Right lobe of liver (tissue), 6 donors: ENCODE measurements around the gene MNX1. TPM values are rescaled to one million over a fixed set of nuclear protein-coding genes. Genes with fewer than 3 reads are reported as not detected.

Experiments
- ATAC-seq, 4 donors: fragments of 200-7000 bp; cut with Tn5 transposase; one replicate each; pipeline ENCODE4 v1.9.1; 2020; ENCODE audit warnings: mild to moderate bottlenecking in 4 of 4, moderate library complexity in 4 of 4
- DNase-seq, 3 donors: peaks; one replicate each; pipeline ENCODE4 v3.0.0-alpha.2; 2020
- H3K27ac ChIP-seq, 3 donors: fragments of 200-600 bp; one replicate each; pipeline ENCODE4 v1.8.0; 2022
- H3K27me3 ChIP-seq, 2 donors: fragments of 200-600 bp; one replicate each; pipeline ENCODE4 v1.8.0; 2022
- H3K36me3 ChIP-seq, 4 donors: fragments of 200-600 bp; sonication (generic) in 1 of 4; one replicate each; pipeline versions ENCODE4 v1.5.1 to v1.8.0; 2017 to 2022; ENCODE audit warnings: control low read depth in 1 of 4
- H3K4me1 ChIP-seq, 4 donors: fragments of 200-600 bp; sonication (generic) in 1 of 4; one replicate each; pipeline versions ENCODE4 v1.5.1 to v1.8.0; 2017 to 2022; ENCODE audit warnings: control low read depth in 1 of 4
- H3K4me3 ChIP-seq, 3 donors: fragments of 200-600 bp; one replicate each; pipeline ENCODE4 v1.8.0; 2022
- H3K9me3 ChIP-seq, 4 donors: fragments of 200-600 bp; sonication (generic) in 1 of 4; one replicate each; pipeline versions ENCODE4 v1.5.1 to v1.8.0; 2017 to 2022; ENCODE audit warnings: control low read depth in 1 of 4
- CTCF ChIP-seq, 4 donors: fragments of 200-600 bp in 3 of 4; fragments of 450-650 bp in 1 of 4; IDR thresholded peaks; one replicate each; pipeline versions ENCODE4 v1.5.1 to v1.8.0; 2016 to 2022; ENCODE audit warnings: antibody characterized with exemption in 4 of 4, mild to moderate bottlenecking in 2 of 4
- POLR2A ChIP-seq: fragments of 450-650 bp; IDR thresholded peaks from one replicate; pipeline ENCODE4 v1.6.1; 2017; ENCODE audit warnings: antibody characterized with exemption, mild to moderate bottlenecking
- WGBS: methylation state at CpG from one replicate; pipeline ENCODE4 v1.1.6; 2018; ENCODE audit warnings: low coverage, low lambda C conversion rate; ENCODE audit not compliant: insufficient coverage; ENCODE audit errors: missing lambda C conversion rate; 5-methylcytosine and 5-hydroxymethylcytosine counted together
- intact Hi-C, 2 donors: fragments of 100-400 bp; cut with DNase I; formaldehyde crosslinking; loops; one replicate each; pipeline versions ENCODE4 v1.11.2 to v1.14.1; 2022
- total RNA-seq, 6 experiments: library from RNA; depleted of rRNA in 2 of 6; stranded (reverse); fragments of >200 nt in 2 of 6; fragmentation: NEBNext Ultra II Directional in 3 of 6; extraction: Animal tissue kit (Norgen Biotek cat#: 25700) in 3 of 6; gene quantifications; one replicate each; pipeline versions ENCODE4 v1.1.0 to v1.2.4, GENCODE V29; 2016 to 2023
- donor health status: DM: no; HTN: yes; CAD: no.
- donor health status: DM: no; HTN: no; CAD: no.
- donor health status: DM: no; HTN: no; CAD: no.
- donor health status: DM: no; HTN: yes; CAD: no.
- donor health status: DM: no; HTN: yes; CAD: no.

MNX1 gene
- total RNA-seq, 6 experiments from 2014 or later, result not detected

GRCh38 chr7:157056957-157057902 lies 46.8 kb upstream of the MNX1 start:
- TF ChIP-seq POLR2A, result no peak
- TF ChIP-seq CTCF (IDR thresholded peaks at IDR 0.05), result no peak
- intact Hi-C loops, result no loop called here
- Histone ChIP-seq H3K36me3 (no peaks in the 10 kb centered on the region), H3K27me3 (no peaks in the 10 kb centered on the region), H3K9me3 (no peaks in the 10 kb centered on the region), H3K4me3 (no peak overlapping the region), H3K27ac (no peak overlapping the region), H3K4me1 (no peaks in the 10 kb centered on the region)
- 62% methylated on average over 10 of the region's 16 CpGs for WGBS
- ATAC-seq, result no peak
- DNase-seq, result no peak

- no peak overlapping the region for H3K4me3 ChIP-seq
- no peaks in the 10 kb centered on the region for H3K27me3 ChIP-seq
- WGBS, result 59% methylated on average over 8 of the region's 9 CpGs
- intact Hi-C loops, result no loop called here
- H3K4me1 ChIP-seq, result no peaks in the 10 kb centered on the region
- H3K36me3 ChIP-seq, result no peaks in the 10 kb centered on the region
- ATAC-seq, result no peak
- TF ChIP-seq POLR2A (no peak), CTCF (IDR thresholded peaks at IDR 0.05) (no peak)
- H3K27ac ChIP-seq, result no peak overlapping the region
- DNase-seq, result no peak
- no peaks in the 10 kb centered on the region for H3K9me3 ChIP-seq
Observed at GRCh38 chr7:157056246-157056645, 45.8 kb upstream of the MNX1 start.

GRCh38 chr7:157054927-157055326 lies 44.5 kb upstream of the MNX1 start:
- H3K36me3 ChIP-seq, result no peaks in the 10 kb centered on the region
- H3K9me3 ChIP-seq, result no peaks in the 10 kb centered on the region
- intact Hi-C loops, result no loop called here
- DNase-seq (no peak), ATAC-seq (no peak)
- TF ChIP-seq POLR2A (no peak), CTCF (IDR thresholded peaks at IDR 0.05) (no peak)
- WGBS, result 63% methylated on average over 7 of the region's 9 CpGs
- no peak overlapping the region for H3K27ac ChIP-seq
- H3K4me3 ChIP-seq, result no peak overlapping the region
- no peaks in the 10 kb centered on the region for H3K4me1 ChIP-seq
- no peaks in the 10 kb centered on the region for H3K27me3 ChIP-seq

- intact Hi-C loops, result no loop called here
- no peak overlapping the region for H3K27ac ChIP-seq
Observed at GRCh38 chr7:157053118-157053517, 42.7 kb upstream of the MNX1 start.

More at GRCh38 chr7:157053118-157053517, 42.7 kb upstream of the MNX1 start:
- DNase-seq (no peak), ATAC-seq (no peak)
- Histone ChIP-seq H3K9me3 (no peaks in the 10 kb centered on the region), H3K4me1 (no peaks in the 10 kb centered on the region), H3K27me3 (no peaks in the 10 kb centered on the region), H3K4me3 (no peak overlapping the region), H3K36me3 (no peaks in the 10 kb centered on the region)
- TF ChIP-seq CTCF (IDR thresholded peaks at IDR 0.05) (no peak), POLR2A (no peak)
- 83% methylated on average over 5 of the region's 5 CpGs for WGBS
